ENCODE data around the gene FBN1.

- no peak for TF ChIP-seq POLR2A (IDR thresholded peaks at IDR 0.05)
- no peak for TF ChIP-seq CTCF (IDR thresholded peaks at IDR 0.05 in 4 of 5, conservative IDR thresholded peaks at IDR 0.05 in 1 of 5)
These were observed 20.8 kb downstream of the FBN1 start for GRCh38 chr15:48624700-48625099.

All from gastrocnemius medialis (tissue), 4 donors.